Measurements from ENCODE around the gene PRSS48. TPM values are rescaled to one million over a fixed set of nuclear protein-coding genes. Genes with fewer than 3 reads are reported as not detected.

Gene PRSS48
- polyA plus RNA-seq (2011; rRNA removed), result not detected in 2 replicates
- not detected in 2 replicates for polyA plus RNA-seq (2012; cell fraction: cytosol; rRNA removed)
- not detected in 2 replicates for polyA plus RNA-seq (2012; cell fraction: nucleus; rRNA removed)
- polyA plus RNA-seq (2017; fragmentation: RNase III; extraction: RNeasy Plus Mini Kit Qiagen cat#74134 plus additional on column Dnase treatment), result not detected in 3 replicates
- not detected in 2 replicates for polyA minus RNA-seq (2011; rRNA and poly(A)+ RNA removed)

GRCh38 chr4:151276787-151277562 is at the start of gene PRSS48:
Gene PRSS48, plus strand, starts transcription at chr4:151277161. Its CDS starts 12 bp downstream, at chr4:151277173.
- Histone ChIP-seq H3K4me3 (no peak within 1 kb of the TSS), H3K4me1 (no peaks in the 10 kb centered on the region), H3K9me3 (no peaks in the 10 kb centered on the region), H3K27ac (no peak within 1 kb of the TSS), H3K4me2 (no peak within 1 kb of the TSS)
- WGBS (ENCODE audit: missing lambda C conversion rate), result 63% methylated on average over 6 of the region's 7 CpGs
- ATAC-seq (peak; percentile 85 to 95), FAIRE-seq (no peak), DNase-seq (ENCODE audit: low read depth in 1 of 2, low spot score in 1 of 2) (peak; percentile 34 to 52)
- POLR2A ChIA-PET, result no interaction called here
- CTCF ChIA-PET, result interaction anchor here (0.7 to 1.8 kb wide), 10 partner anchors 8 to 328 kb away, joined by 3 to 12 read pairs (median 4); no protein-coding TSS in a partner anchor
- TF ChIP-seq FOXS1 (CRISPR knock-in tag; IDR thresholded peaks at IDR 0.05), result no peak
- TF ChIP-seq SMC3 (IDR thresholded peaks at IDR 0.05), result peak; percentile 68
- TF ChIP-seq KDM1A (IDR thresholded peaks at IDR 0.05; ENCODE audit: low read depth), result no peak
- peak; percentile 65 to 82 for TF ChIP-seq RAD21 (conservative IDR thresholded peaks at IDR 0.05 in 1 of 2, IDR thresholded peaks at IDR 0.05 in 1 of 2)
- TF ChIP-seq CTCF (IDR thresholded peaks at IDR 0.05), result peak; percentile 59

DNA sequence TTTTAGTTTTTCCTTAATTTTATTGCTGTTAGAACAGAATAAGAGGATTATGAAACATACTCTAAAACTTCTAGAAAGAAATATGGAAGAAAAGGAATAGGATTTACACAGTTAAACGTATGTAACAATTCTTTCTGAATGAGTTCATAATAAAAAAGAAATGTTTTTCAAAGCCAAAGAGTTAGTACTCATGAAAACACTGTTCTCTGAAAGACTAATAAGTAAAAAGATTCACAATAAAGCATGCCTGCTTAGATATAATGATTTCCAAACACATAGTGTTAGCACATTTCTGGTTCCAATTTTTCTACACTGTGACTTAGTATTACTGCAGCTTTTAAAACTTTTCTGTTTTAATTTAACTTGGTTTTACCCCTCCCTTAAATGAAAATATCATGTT is 49.8 kb upstream of the PRSS48 start:
- peaks cover 35% of the 10 kb centered on the region for H3K4me1 ChIP-seq
- WGBS (ENCODE audit: missing lambda C conversion rate), result 90% methylated on average over 1 of the region's 1 CpG
- ChIA-PET CTCF (interaction anchor here (0.5 kb wide), 1 partner anchor 148 kb away, joined by 4 read pairs; no protein-coding TSS in a partner anchor), POLR2A (no interaction called here)
- H3K4me2 ChIP-seq, result peak overlapping the region; percentile 71
- TF ChIP-seq KDM5A (IDR thresholded peaks at IDR 0.05) (no peak), MAFK (IDR thresholded peaks at IDR 0.05; ENCODE audit: partially characterized antibody) (no peak), CHD4 (IDR thresholded peaks at IDR 0.05; ENCODE audit: borderline replicate concordance) (no peak), MAZ (IDR thresholded peaks at IDR 0.05; ENCODE audit: borderline replicate concordance, low read depth, low read length) (no peak), SMC3 (IDR thresholded peaks at IDR 0.05) (no peak), TFCP2L1 (CRISPR knock-in tag; IDR thresholded peaks at IDR 0.05) (no peak), CHD2 (IDR thresholded peaks at IDR 0.05; ENCODE audit: low read length, partially characterized antibody) (no peak), ZC3H11A (IDR thresholded peaks at IDR 0.05) (no peak), USF2 (IDR thresholded peaks at IDR 0.05) (no peak)
- TF ChIP-seq, protein P1, sequence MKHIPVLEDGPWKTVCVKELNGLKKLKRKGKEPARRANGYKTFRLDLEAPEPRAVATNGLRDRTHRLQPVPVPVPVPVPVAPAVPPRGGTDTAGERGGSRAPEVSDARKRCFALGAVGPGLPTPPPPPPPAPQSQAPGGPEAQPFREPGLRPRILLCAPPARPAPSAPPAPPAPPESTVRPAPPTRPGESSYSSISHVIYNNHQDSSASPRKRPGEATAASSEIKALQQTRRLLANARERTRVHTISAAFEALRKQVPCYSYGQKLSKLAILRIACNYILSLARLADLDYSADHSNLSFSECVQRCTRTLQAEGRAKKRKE (CRISPR knock-in tag; IDR thresholded peaks at IDR 0.05; ENCODE audit: low read depth), result no peak
- no peak overlapping the region for H3K27ac ChIP-seq
- no peak overlapping the region for H3K4me3 ChIP-seq
- FAIRE-seq (no peak), ATAC-seq (no peak), DNase-seq (ENCODE audit: low read depth in 1 of 2, low spot score in 1 of 2) (no peak)
- no peaks in the 10 kb centered on the region for H3K9me3 ChIP-seq

GRCh38 chr4:151227731-151228130 is 49.2 kb upstream of the PRSS48 start:
- TF ChIP-seq CHD4 (IDR thresholded peaks at IDR 0.05; ENCODE audit: borderline replicate concordance), result no peak
- TF ChIP-seq RFX5 (IDR thresholded peaks at IDR 0.05), result no peak
- no peak for TF ChIP-seq HEYL (CRISPR knock-in tag; IDR thresholded peaks at IDR 0.05)
- no peak for TF ChIP-seq HES2 (IDR thresholded peaks at IDR 0.05)
- no peak for TF ChIP-seq HDAC2 (IDR thresholded peaks at IDR 0.05)
- no peak for TF ChIP-seq HOXB13 (CRISPR knock-in tag; IDR thresholded peaks at IDR 0.05; ENCODE audit: low read depth)
- TF ChIP-seq, protein P2, sequence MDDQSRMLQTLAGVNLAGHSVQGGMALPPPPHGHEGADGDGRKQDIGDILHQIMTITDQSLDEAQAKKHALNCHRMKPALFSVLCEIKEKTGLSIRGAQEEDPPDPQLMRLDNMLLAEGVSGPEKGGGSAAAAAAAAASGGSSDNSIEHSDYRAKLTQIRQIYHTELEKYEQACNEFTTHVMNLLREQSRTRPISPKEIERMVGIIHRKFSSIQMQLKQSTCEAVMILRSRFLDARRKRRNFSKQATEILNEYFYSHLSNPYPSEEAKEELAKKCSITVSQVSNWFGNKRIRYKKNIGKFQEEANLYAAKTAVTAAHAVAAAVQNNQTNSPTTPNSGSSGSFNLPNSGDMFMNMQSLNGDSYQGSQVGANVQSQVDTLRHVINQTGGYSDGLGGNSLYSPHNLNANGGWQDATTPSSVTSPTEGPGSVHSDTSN (IDR thresholded peaks at IDR 0.05), result no peak
- ChIA-PET POLR2A (no interaction called here), CTCF (interaction anchor here (0.5 kb wide), 1 partner anchor 148 kb away, joined by 4 read pairs; no protein-coding TSS in a partner anchor)
- FAIRE-seq (no peak), DNase-seq (ENCODE audit: low read depth in 1 of 2, low spot score in 1 of 2) (peak in 1 of 2 experiments; percentile 33), ATAC-seq (peak; percentile 39 to 86; a peak in 3 of 6 replicates)
- Histone ChIP-seq H3K9me3 (no peaks in the 10 kb centered on the region), H3K4me2 (peak overlapping the region; percentile 71), H3K27ac (no peak overlapping the region), H3K4me1 (peaks cover 35% of the 10 kb centered on the region), H3K4me3 (no peak overlapping the region)
- WGBS (ENCODE audit: missing lambda C conversion rate), result 35% methylated on average over 3 of the region's 3 CpGs
